Colonic mucosa (tissue), 4 donors: ENCODE data around the gene SPAAR. TPM values are rescaled to one million over a fixed set of nuclear protein-coding genes. Genes with fewer than 3 reads are reported as not detected.

Experiments used
- DNase-seq: peaks from one replicate; pipeline ENCODE4 v3.0.0-alpha.2; 2020
- H3K27ac ChIP-seq: fragments of 200-600 bp; one replicate; pipeline ENCODE4 v1.8.0; 2021
- H3K27me3 ChIP-seq: fragments of 200-600 bp; one replicate; pipeline ENCODE4 v1.8.0; 2021
- H3K36me3 ChIP-seq: fragments of 200-600 bp; one replicate; pipeline ENCODE4 v1.8.0; 2021
- H3K4me1 ChIP-seq: fragments of 200-600 bp; one replicate; pipeline ENCODE4 v1.8.0; 2021; ENCODE audit warnings: mild to moderate bottlenecking
- H3K4me3 ChIP-seq: fragments of 200-600 bp; one replicate; pipeline ENCODE4 v1.8.0; 2021
- H3K9ac ChIP-seq, 2 donors: one replicate each; pipeline ENCODE4 v1.7.0; 2013; ENCODE audit warnings: control low read depth in 2 of 2, low read depth in 2 of 2, low read length in 2 of 2
- H3K9me3 ChIP-seq: fragments of 200-600 bp; one replicate; pipeline ENCODE4 v1.8.0; 2021
- CTCF ChIP-seq: fragments of 200-600 bp; IDR thresholded peaks from one replicate; pipeline ENCODE4 v1.8.0; 2022; ENCODE audit warnings: antibody characterized with exemption, mild to moderate bottlenecking
- intact Hi-C: fragments of 100-400 bp; cut with DNase I; formaldehyde crosslinking; loops from one replicate; pipeline ENCODE4 v1.14.1; 2022
- total RNA-seq, 2 donors: library from RNA; stranded (reverse); fragmentation: NEBNext Ultra II Directional in 1 of 2; extraction: Animal tissue kit (Norgen Biotek cat#: 25700) in 1 of 2; gene quantifications; one replicate each; pipeline ENCODE4 v1.2.1, GENCODE V29; 2021
- donor health status: healthy.
- donor health status: DM: no; HTN: no; CAD: no.
- donor health status: DM: no; HTN: no; CAD: no.

SPAAR gene
- total RNA-seq: 1 to 10 TPM; 1.1 to 2.6 TPM

- intact Hi-C loops: no loop called here
- Histone ChIP-seq H3K36me3 (no peaks in the 10 kb centered on the region), H3K27me3 (no peaks in the 10 kb centered on the region), H3K27ac (peak within 1 kb of the TSS; percentile 94), H3K9ac (peak within 1 kb of the TSS; percentile 51 to 83), H3K4me3 (no peak within 1 kb of the TSS), H3K4me1 (peaks cover 50% of the 10 kb centered on the region), H3K9me3 (no peaks in the 10 kb centered on the region)
- no peak for TF ChIP-seq CTCF
- no peak for DNase-seq
Measured at GRCh38 chr9:35909274-35909673, at the start of gene SPAAR. SPAAR (plus strand) TSS chr9:35909490; CDS start chr9:35910464, 974 bp downstream.

- no peak overlapping the region for H3K4me3 ChIP-seq
- no peaks in the 10 kb centered on the region for H3K4me1 ChIP-seq
Measured at GRCh38 chr9:35859990-35860339, 49.3 kb upstream of the SPAAR start.

GRCh38 chr9:35861161-35861897 lies 48.0 kb upstream of the SPAAR start:
- DNase-seq: no peak
- intact Hi-C loops: no loop called here
- Histone ChIP-seq H3K9me3 (no peaks in the 10 kb centered on the region), H3K9ac (no peak overlapping the region), H3K4me3 (no peak overlapping the region), H3K36me3 (no peaks in the 10 kb centered on the region), H3K27ac (no peak overlapping the region), H3K4me1 (no peaks in the 10 kb centered on the region), H3K27me3 (peaks cover 5% of the 10 kb centered on the region)
- no peak for TF ChIP-seq CTCF

More at GRCh38 chr9:35859990-35860339, 49.3 kb upstream of the SPAAR start:
- H3K27ac ChIP-seq: no peak overlapping the region
- H3K9ac ChIP-seq: no peak overlapping the region
- no peak for DNase-seq
- no peaks in the 10 kb centered on the region for H3K9me3 ChIP-seq
- no peak for TF ChIP-seq CTCF
- intact Hi-C loops: no loop called here
- no peaks in the 10 kb centered on the region for H3K36me3 ChIP-seq
- peaks cover 5% of the 10 kb centered on the region for H3K27me3 ChIP-seq

GRCh38 chr9:35862328-35862727 lies 47.0 kb upstream of the SPAAR start:
- intact Hi-C loops: no loop called here
- H3K4me1 ChIP-seq: no peaks in the 10 kb centered on the region
- no peaks in the 10 kb centered on the region for H3K9me3 ChIP-seq
- DNase-seq: no peak
- no peak overlapping the region for H3K4me3 ChIP-seq
- H3K36me3 ChIP-seq: no peaks in the 10 kb centered on the region
- TF ChIP-seq CTCF: no peak
- no peak overlapping the region for H3K27ac ChIP-seq
- peaks cover 5% of the 10 kb centered on the region for H3K27me3 ChIP-seq
- no peak overlapping the region for H3K9ac ChIP-seq

GRCh38 chr9:35863583-35863982 lies 45.7 kb upstream of the SPAAR start:
- no peaks in the 10 kb centered on the region for H3K36me3 ChIP-seq
- DNase-seq: no peak
- no peak overlapping the region for H3K9ac ChIP-seq
- TF ChIP-seq CTCF: no peak
- H3K9me3 ChIP-seq: no peaks in the 10 kb centered on the region
- H3K27ac ChIP-seq: no peak overlapping the region
- no peaks in the 10 kb centered on the region for H3K4me1 ChIP-seq
- peaks cover 5% of the 10 kb centered on the region for H3K27me3 ChIP-seq
- intact Hi-C loops: no loop called here
- H3K4me3 ChIP-seq: no peak overlapping the region
